ENCODE data around the gene SLC39A11. TPM values are rescaled to one million over a fixed set of nuclear protein-coding genes. Genes with fewer than 3 reads are reported as not detected.
A peak's percentile ranks its signal among the peaks of the same experiment; 100 is the strongest.
"Not testable (repeated sequence)": the region's sequence is repeated elsewhere in the genome, so short reads cannot be mapped to it uniquely, and the experiment has no call there.

The SLC39A11 gene
- total RNA-seq, 1 donor from 2014 or later, result 16.3 TPM

DNA sequence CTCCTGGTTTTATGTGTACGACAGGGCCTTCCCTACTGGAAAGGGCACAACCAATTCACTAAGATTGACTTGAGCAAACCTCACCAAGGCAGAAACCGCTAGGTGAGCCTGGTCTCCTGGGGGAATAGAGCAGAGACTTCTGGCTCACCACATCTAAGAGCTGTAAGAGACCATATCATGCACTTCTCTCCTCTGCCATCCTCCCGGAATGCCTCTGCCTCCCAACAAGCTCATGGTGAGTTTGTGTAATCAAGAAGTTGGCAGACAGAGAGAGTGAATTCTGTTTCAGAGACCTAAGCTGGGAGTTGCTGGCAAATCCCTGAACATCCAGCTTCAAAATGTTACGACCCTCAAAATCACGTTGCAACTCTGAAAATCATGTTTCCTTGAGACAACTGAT lies 154.8 kb downstream of the SLC39A11 start:
- Mint-ChIP-seq H3K27ac (ENCODE audit: unreplicated experiment) (no peak overlapping the region), H3K9me3 (ENCODE audit: unreplicated experiment) (no peaks in the 10 kb centered on the region), H3K4me1 (ENCODE audit: low read depth, unreplicated experiment) (peaks cover 12% of the 10 kb centered on the region), H3K4me3 (ENCODE audit: unreplicated experiment) (peak overlapping the region; percentile 38), H3K36me3 (ENCODE audit: unreplicated experiment) (no peaks in the 10 kb centered on the region), H3K27me3 (ENCODE audit: unreplicated experiment) (no peaks in the 10 kb centered on the region)
- DNase-seq, result no peak
- TF ChIP-seq, protein P1, sequence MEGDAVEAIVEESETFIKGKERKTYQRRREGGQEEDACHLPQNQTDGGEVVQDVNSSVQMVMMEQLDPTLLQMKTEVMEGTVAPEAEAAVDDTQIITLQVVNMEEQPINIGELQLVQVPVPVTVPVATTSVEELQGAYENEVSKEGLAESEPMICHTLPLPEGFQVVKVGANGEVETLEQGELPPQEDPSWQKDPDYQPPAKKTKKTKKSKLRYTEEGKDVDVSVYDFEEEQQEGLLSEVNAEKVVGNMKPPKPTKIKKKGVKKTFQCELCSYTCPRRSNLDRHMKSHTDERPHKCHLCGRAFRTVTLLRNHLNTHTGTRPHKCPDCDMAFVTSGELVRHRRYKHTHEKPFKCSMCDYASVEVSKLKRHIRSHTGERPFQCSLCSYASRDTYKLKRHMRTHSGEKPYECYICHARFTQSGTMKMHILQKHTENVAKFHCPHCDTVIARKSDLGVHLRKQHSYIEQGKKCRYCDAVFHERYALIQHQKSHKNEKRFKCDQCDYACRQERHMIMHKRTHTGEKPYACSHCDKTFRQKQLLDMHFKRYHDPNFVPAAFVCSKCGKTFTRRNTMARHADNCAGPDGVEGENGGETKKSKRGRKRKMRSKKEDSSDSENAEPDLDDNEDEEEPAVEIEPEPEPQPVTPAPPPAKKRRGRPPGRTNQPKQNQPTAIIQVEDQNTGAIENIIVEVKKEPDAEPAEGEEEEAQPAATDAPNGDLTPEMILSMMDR (IDR thresholded peaks at IDR 0.05; ENCODE audit: partially characterized antibody, unreplicated experiment), result no peak

DNA sequence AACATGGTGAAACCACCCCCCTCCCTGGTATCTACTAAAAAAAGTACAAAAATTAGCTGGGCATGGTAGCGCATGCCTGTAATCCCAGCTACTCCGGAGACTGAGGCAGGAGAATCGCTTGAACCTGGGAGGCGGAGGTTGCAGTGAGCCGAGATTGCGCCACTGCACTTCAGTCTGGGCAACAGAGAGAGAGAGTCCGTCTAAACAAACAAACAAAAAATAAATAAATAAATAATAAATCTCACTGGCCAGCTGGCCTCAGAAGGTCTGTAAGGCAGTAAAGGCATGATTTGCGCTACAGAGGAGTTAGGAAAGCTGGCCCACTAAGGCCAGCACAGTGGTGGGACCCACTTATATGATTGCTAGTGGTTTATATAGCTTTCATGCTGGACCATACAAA lies 155.2 kb downstream of the SLC39A11 start:
- Mint-ChIP-seq H3K4me1 (ENCODE audit: low read depth, unreplicated experiment) (peaks cover 12% of the 10 kb centered on the region), H3K4me3 (ENCODE audit: unreplicated experiment) (peak overlapping the region; percentile 38)
- H3K27ac Mint-ChIP-seq (ENCODE audit: unreplicated experiment); H3K27me3 Mint-ChIP-seq (ENCODE audit: unreplicated experiment); DNase-seq; H3K36me3 Mint-ChIP-seq (ENCODE audit: unreplicated experiment); H3K9me3 Mint-ChIP-seq (ENCODE audit: unreplicated experiment): not testable (repeated sequence)

DNA sequence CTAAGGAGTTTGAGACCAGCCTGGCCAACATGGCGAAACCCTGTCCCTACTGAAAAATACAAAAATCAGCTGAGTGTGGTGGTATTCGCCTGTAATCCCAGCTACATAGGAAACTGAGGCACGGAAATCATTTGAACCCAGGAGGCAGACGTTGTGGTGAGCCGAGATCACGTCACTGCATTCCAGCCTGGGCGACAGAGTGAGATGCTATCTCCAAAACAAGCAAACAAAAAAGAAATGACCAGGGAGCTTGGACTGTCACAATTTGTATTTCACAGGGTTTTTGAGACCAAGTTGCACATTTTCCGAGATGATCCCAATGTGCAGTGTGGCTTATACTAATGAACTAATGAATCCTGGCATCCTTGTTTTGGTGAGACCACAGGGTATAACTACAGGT lies 156.5 kb downstream of the SLC39A11 start:
- Mint-ChIP-seq H3K27ac (ENCODE audit: unreplicated experiment) (no peak overlapping the region), H3K4me3 (ENCODE audit: unreplicated experiment) (no peak overlapping the region), H3K9me3 (ENCODE audit: unreplicated experiment) (no peaks in the 10 kb centered on the region), H3K27me3 (ENCODE audit: unreplicated experiment) (no peaks in the 10 kb centered on the region), H3K4me1 (ENCODE audit: low read depth, unreplicated experiment) (peaks cover 12% of the 10 kb centered on the region), H3K36me3 (ENCODE audit: unreplicated experiment) (no peaks in the 10 kb centered on the region)
- no peak for DNase-seq
- TF ChIP-seq, protein P1 (IDR thresholded peaks at IDR 0.05; ENCODE audit: partially characterized antibody, unreplicated experiment), result no peak

DNA sequence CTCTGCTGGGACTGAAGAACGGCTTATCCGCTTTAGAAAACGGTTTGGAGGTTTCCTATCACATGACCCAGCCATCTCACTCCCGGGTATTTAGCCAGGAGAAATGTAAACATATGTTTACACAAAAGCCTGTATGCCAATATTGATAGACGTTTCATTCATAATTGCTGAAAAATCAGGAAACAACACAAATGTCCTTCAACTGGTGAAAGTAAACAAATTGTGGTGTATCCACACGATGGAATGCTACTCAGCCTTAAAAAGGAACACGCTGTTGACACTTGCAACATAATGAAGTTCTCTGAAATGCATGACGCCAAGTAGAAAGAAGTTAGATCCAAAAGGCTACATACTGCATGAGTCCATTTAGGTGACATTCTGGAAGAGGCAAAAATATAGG lies 157.6 kb downstream of the SLC39A11 start:
- TF ChIP-seq, protein P1 (IDR thresholded peaks at IDR 0.05; ENCODE audit: partially characterized antibody, unreplicated experiment), result no peak
- Mint-ChIP-seq H3K36me3 (ENCODE audit: unreplicated experiment) (no peaks in the 10 kb centered on the region), H3K4me3 (ENCODE audit: unreplicated experiment) (no peak overlapping the region), H3K27me3 (ENCODE audit: unreplicated experiment) (no peaks in the 10 kb centered on the region), H3K4me1 (ENCODE audit: low read depth, unreplicated experiment) (peaks cover 14% of the 10 kb centered on the region), H3K27ac (ENCODE audit: unreplicated experiment) (no peak overlapping the region), H3K9me3 (ENCODE audit: unreplicated experiment) (no peaks in the 10 kb centered on the region)
- no peak for DNase-seq

DNA sequence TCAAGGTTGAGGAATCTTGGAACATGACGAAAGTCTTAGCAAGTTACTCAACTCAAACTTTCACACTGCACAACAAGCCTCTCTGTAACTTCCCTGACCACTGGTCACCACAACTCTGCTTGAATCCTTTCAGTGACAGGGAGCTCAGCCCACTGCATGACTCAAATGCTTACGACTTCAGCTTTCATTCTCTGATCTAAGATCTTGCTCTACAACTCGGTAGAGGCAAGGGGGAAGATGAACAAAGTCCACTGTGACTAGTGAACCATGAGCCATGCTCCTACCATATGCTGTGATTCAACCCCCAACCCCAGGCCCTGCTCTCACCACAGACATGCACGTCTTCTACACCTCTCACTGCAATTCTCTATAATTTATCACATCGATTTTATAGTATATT lies 160.9 kb downstream of the SLC39A11 start:
- peaks cover 3% of the 10 kb centered on the region for H3K9me3 Mint-ChIP-seq (ENCODE audit: unreplicated experiment)
- TF ChIP-seq, protein P1 (IDR thresholded peaks at IDR 0.05; ENCODE audit: partially characterized antibody, unreplicated experiment), result no peak
- H3K4me1 Mint-ChIP-seq (ENCODE audit: low read depth, unreplicated experiment), result peaks cover 8% of the 10 kb centered on the region
- peaks cover 2% of the 10 kb centered on the region for H3K27me3 Mint-ChIP-seq (ENCODE audit: unreplicated experiment)
- DNase-seq, result no peak
- H3K36me3 Mint-ChIP-seq (ENCODE audit: unreplicated experiment), result no peaks in the 10 kb centered on the region
- H3K27ac Mint-ChIP-seq (ENCODE audit: unreplicated experiment), result no peak overlapping the region
- no peak overlapping the region for H3K4me3 Mint-ChIP-seq (ENCODE audit: unreplicated experiment)

DNA sequence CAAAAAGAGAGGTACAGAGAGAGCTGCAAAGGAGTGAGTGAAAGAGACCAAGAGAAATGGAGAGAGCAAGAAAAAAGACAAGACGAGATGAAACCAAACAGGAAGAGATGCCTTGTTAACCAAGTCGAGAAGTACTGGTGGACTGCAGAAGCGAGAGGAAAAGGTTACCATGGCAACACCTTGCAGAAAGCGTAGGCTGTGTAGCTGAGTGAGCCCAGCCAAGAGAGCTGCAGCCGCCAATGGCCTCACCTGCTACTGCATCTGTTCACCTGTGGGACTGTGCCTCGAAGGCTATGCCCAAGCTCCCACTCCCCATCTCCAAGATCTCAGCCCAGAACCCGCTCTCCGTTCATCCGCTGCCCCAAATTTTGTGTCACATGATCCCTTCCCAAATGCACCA lies 161.3 kb downstream of the SLC39A11 start:
- no peak overlapping the region for H3K27ac Mint-ChIP-seq (ENCODE audit: unreplicated experiment)

More for the DNA sequence above, 161.3 kb downstream of the SLC39A11 start:
- Mint-ChIP-seq H3K36me3 (ENCODE audit: unreplicated experiment) (no peaks in the 10 kb centered on the region), H3K4me1 (ENCODE audit: low read depth, unreplicated experiment) (peaks cover 8% of the 10 kb centered on the region), H3K9me3 (ENCODE audit: unreplicated experiment) (peaks cover 3% of the 10 kb centered on the region), H3K4me3 (ENCODE audit: unreplicated experiment) (no peak overlapping the region), H3K27me3 (ENCODE audit: unreplicated experiment) (peaks cover 2% of the 10 kb centered on the region)
- DNase-seq, result no peak
- TF ChIP-seq, protein P1 (IDR thresholded peaks at IDR 0.05; ENCODE audit: partially characterized antibody, unreplicated experiment), result no peak
